PC-9 (cell line): ENCODE measurements around the gene PSMG4.

Experiments
- CTCF ChIP-seq: fragments of 200-600 bp; sonication (generic); conservative IDR thresholded peaks from 2 replicates; pipeline ENCODE4 v1.6.1; 2017; ENCODE audit warnings: mixed run types, antibody characterized with exemption, mild to moderate bottlenecking, moderate library complexity
- EZH2 ChIP-seq: fragments of 200-600 bp; sonication (generic); IDR thresholded peaks from 2 replicates; pipeline ENCODE4 v1.8.0; 2017; ENCODE audit warnings: antibody characterized with exemption, low read depth

GRCh38 chr6:3261921-3262320 is 3.2 kb downstream of the PSMG4 start:
- no peak for TF ChIP-seq CTCF
- no peak for TF ChIP-seq EZH2
